Endothelial cell of umbilical vein (primary cell): ENCODE results near the gene OTUD3. TPM values are rescaled to one million over a fixed set of nuclear protein-coding genes. Genes with fewer than 3 reads are reported as not detected.

Experiments
- Bru-seq: library from RNA; stranded (reverse); fragments of 400-500 nt; gene quantifications from one replicate; lab custom pipeline; 2021; lab: Mats Ljungman, UMichigan
- BruChase-seq, 2 experiments: library from RNA; stranded (reverse); fragments of 400-500 nt; gene quantifications; one replicate each; lab custom pipeline; 2021; lab: Mats Ljungman, UMichigan
- BruUV-seq: library from RNA; stranded (reverse); fragments of 400-500 nt; replicated peaks from 2 replicates; lab custom pipeline; 2021; lab: Mats Ljungman, UMichigan
- CTCF ChIA-PET: fragments of 300-600, 350-600 bp; sonication (Branson Sonifier 250); formaldehyde crosslinking; loops from one replicate; lab custom pipeline; 2021; ENCODE audit warnings: antibody characterized with exemption, inconsistent platforms; lab: Charles Lee
- POLR2A ChIA-PET: fragments of 300-600, 350-600 bp; sonication (Branson Sonifier 250); formaldehyde crosslinking; loops from one replicate; lab custom pipeline; 2021; ENCODE audit warnings: antibody characterized with exemption, inconsistent platforms; lab: Charles Lee
- DNase-seq: peaks from one replicate; pipeline ENCODE4 v3.0.0-alpha.2; 2011; ENCODE audit warnings: low read depth, low spot score
- FAIRE-seq: peaks from 2 replicates; lab custom pipeline; 2011; peaks lifted over from hg19 to GRCh38; lab: Jason Lieb, UNC
- H2AFZ ChIP-seq: 2 replicates; pipeline ENCODE4 v1.6.0; 2012; ENCODE audit warnings: low read depth, low read length, control low read depth, inconsistent platforms
- H3K27ac ChIP-seq: 2 replicates; pipeline ENCODE4 v1.5.1; 2011; ENCODE audit warnings: low read depth, mild to moderate bottlenecking, control low read depth, low read length, moderate library complexity; ENCODE audit not compliant: insufficient read depth
- H3K27me3 ChIP-seq, 2 experiments: 2 replicates each; pipeline versions ENCODE4 v1.6.0 to v1.6.1; 2011; ENCODE audit warnings: low read length in 2 of 2, mixed read lengths in 1 of 2; ENCODE audit not compliant: control insufficient read depth in 2 of 2, insufficient read depth in 2 of 2
- H3K36me3 ChIP-seq, 2 experiments: 2 replicates in 1 of 2; 3 replicates in 1 of 2; pipeline ENCODE4 v1.5.1; 2011; ENCODE audit warnings: low read length in 2 of 2, mild to moderate bottlenecking in 1 of 2, moderate library complexity in 1 of 2; ENCODE audit not compliant: control insufficient read depth in 2 of 2, insufficient read depth in 2 of 2; ENCODE audit errors: extremely low read depth in 1 of 2
- H3K4me1 ChIP-seq: 3 replicates; pipeline ENCODE4 v1.5.1; 2011; ENCODE audit warnings: mild to moderate bottlenecking, low read length; ENCODE audit not compliant: control insufficient read depth, insufficient read depth; ENCODE audit errors: extremely low read depth
- H3K4me2 ChIP-seq: 2 replicates; pipeline ENCODE4 v1.6.1; 2011; ENCODE audit warnings: low read length, control low read depth, mixed read lengths; ENCODE audit not compliant: insufficient read depth
- H3K4me3 ChIP-seq, 3 experiments: fragments of 200-600 bp in 1 of 3; sonication (generic), shearing (Covaris generic) in 1 of 3; replicated peaks in 1 of 3; 2 replicates each; pipeline ENCODE4 v1.5.1; 2011 to 2016; ENCODE audit warnings: control low read depth in 3 of 3, low read length in 3 of 3, mild to moderate bottlenecking in 2 of 3, inconsistent platforms in 1 of 3, low read depth in 1 of 3, moderate library complexity in 1 of 3; ENCODE audit not compliant: insufficient read depth in 1 of 3
- H3K79me2 ChIP-seq: 2 replicates; pipeline ENCODE4 v1.6.0; 2012; ENCODE audit warnings: low read length, inconsistent platforms; ENCODE audit not compliant: control insufficient read depth, insufficient read depth
- H3K9ac ChIP-seq: replicated peaks from 2 replicates; pipeline ENCODE3; 2011; ENCODE audit warnings: low read length, control low read depth; ENCODE audit not compliant: insufficient read depth; ENCODE audit errors: extremely low read depth
- H3K9me1 ChIP-seq: replicated peaks from 3 replicates; pipeline ENCODE4 v1.6.0; 2011; ENCODE audit warnings: mild to moderate bottlenecking, low read length; ENCODE audit not compliant: control insufficient read depth, insufficient read depth; ENCODE audit errors: extremely low read depth
- H3K9me3 ChIP-seq: replicated peaks from 2 replicates; pipeline ENCODE4 v1.5.1; 2012; ENCODE audit warnings: low read length, inconsistent platforms; ENCODE audit not compliant: control insufficient read depth, insufficient read depth
- H4K20me1 ChIP-seq: replicated peaks from 2 replicates; pipeline ENCODE3; 2011; ENCODE audit warnings: mild to moderate bottlenecking, low read length; ENCODE audit not compliant: control insufficient read depth, insufficient read depth; ENCODE audit errors: extremely low read depth
- EZH2 ChIP-seq: IDR thresholded peaks from 2 replicates; pipeline ENCODE4 v1.6.1; 2012; ENCODE audit warnings: borderline replicate concordance, low read depth, mild to moderate bottlenecking, moderate library complexity, low read length, inconsistent platforms; ENCODE audit not compliant: severe bottlenecking
- FOS ChIP-seq: IDR thresholded peaks from 2 replicates; pipeline ENCODE4 v1.6.1; 2011; ENCODE audit warnings: mild to moderate bottlenecking, low read length, moderate library complexity, borderline replicate concordance; ENCODE audit not compliant: insufficient read depth
- JUN ChIP-seq: IDR thresholded peaks from 2 replicates; pipeline ENCODE4 v1.6.1; 2011; ENCODE audit warnings: borderline replicate concordance, low read depth; ENCODE audit not compliant: insufficient read length, insufficient read depth
- MYC ChIP-seq: IDR thresholded peaks from one replicate; pipeline ENCODE4 v1.6.1; 2011; ENCODE audit warnings: mild to moderate bottlenecking, low read depth, low read length
- POLR2A ChIP-seq: IDR thresholded peaks from 2 replicates; pipeline ENCODE4 v1.6.1; 2012; ENCODE audit warnings: low read depth, mild to moderate bottlenecking, control low read depth, low read length
- POLR2AphosphoS5 ChIP-seq: IDR thresholded peaks from 2 replicates; pipeline ENCODE4 v1.6.1; 2012; ENCODE audit warnings: low read depth, mild to moderate bottlenecking, control low read depth, low read length, moderate library complexity; ENCODE audit not compliant: insufficient read depth
- dilution Hi-C: fragments of 300-500 bp; cut with MboI; formaldehyde crosslinking; loops from one replicate; pipeline ENCODE4 v1.15.0; 2019; ENCODE audit warnings: low sequenced_read_pairs; ENCODE audit not compliant: extremely low pct_ligation_motif_present
- intact Hi-C: fragments of 100-400 bp; cut with micrococcal nuclease; formaldehyde crosslinking; loops from one replicate; pipeline ENCODE4 v1.10.0; 2022
- long read RNA-seq: library from polyadenylated mRNA; stranded (forward); transcript quantifications from one replicate; pipeline ENCODE4 v2.0.0, GENCODE V29; 2021
- polyA minus RNA-seq, 3 experiments: library from RNA; depleted of rRNA, polyadenylated mRNA; stranded (reverse); fragments of >200 nt; gene quantifications; 1 replicate in 1 of 3; 2 replicates in 2 of 3; pipeline ENCODE4 v1.2.3, GENCODE V29; 2011
- polyA plus RNA-seq, 4 experiments: library from polyadenylated mRNA; depleted of rRNA in 3 of 4; stranded (reverse) in 3 of 4; unstranded in 1 of 4; fragments of >200 nt; gene quantifications; 2 replicates each; pipeline versions ENCODE4 v1.2.1 to v1.2.3, GENCODE V29; 2011 to 2012; ENCODE audit warnings: missing spikeins in 1 of 4
- total RNA-seq: library from RNA; stranded (reverse); gene quantifications from 2 replicates; pipeline ENCODE4 v1.2.3, GENCODE V29; 2021
- TF ChIP-seq, protein P1 (sequence below): IDR thresholded peaks from 2 replicates; pipeline ENCODE4 v1.6.1; 2011; ENCODE audit not compliant: insufficient read depth, insufficient read length
- TF ChIP-seq, protein P2 (sequence below), 2 donors: IDR thresholded peaks; 1 replicate in 1 of 2; 2 replicates in 1 of 2; pipeline ENCODE4 v1.5.1; 2011; ENCODE audit warnings: low read length in 2 of 2, mild to moderate bottlenecking in 2 of 2, moderate library complexity in 2 of 2, control low read depth in 1 of 2, inconsistent platforms in 1 of 2, low read depth in 1 of 2; ENCODE audit not compliant: insufficient read depth in 1 of 2; ENCODE audit errors: extremely low read depth in 1 of 2

Gene OTUD3, protein sequence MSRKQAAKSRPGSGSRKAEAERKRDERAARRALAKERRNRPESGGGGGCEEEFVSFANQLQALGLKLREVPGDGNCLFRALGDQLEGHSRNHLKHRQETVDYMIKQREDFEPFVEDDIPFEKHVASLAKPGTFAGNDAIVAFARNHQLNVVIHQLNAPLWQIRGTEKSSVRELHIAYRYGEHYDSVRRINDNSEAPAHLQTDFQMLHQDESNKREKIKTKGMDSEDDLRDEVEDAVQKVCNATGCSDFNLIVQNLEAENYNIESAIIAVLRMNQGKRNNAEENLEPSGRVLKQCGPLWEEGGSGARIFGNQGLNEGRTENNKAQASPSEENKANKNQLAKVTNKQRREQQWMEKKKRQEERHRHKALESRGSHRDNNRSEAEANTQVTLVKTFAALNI
- total RNA-seq (8.1 and 10.6 TPM in 2 replicates), polyA plus RNA-seq (3.0 and 3.1 TPM in 2 replicates), polyA minus RNA-seq (5.9 and 9.8 TPM in 2 replicates), Bru-seq, nascent RNA (percentile 79 among the genes with signal in this experiment), BruChase-seq, experiment 1, labeled RNA remaining after a 6-hour chase (percentile 78 among the genes with signal in this experiment), BruChase-seq, experiment 2, labeled RNA remaining after a 2-hour chase (percentile 86 among the genes with signal in this experiment)
- polyA plus RNA-seq (2011; cell fraction: cytosol; rRNA removed) = 2.0 and 2.3 TPM in 2 replicates
- polyA plus RNA-seq (2011; cell fraction: nucleus; rRNA removed) = 11.6 and 12.2 TPM in 2 replicates
- polyA plus RNA-seq (2012) = 4.0 and 5.2 TPM in 2 replicates
- 3.3 TPM for polyA minus RNA-seq (2011; cell fraction: cytosol; rRNA and poly(A)+ RNA removed)
- 8.6 and 16.9 TPM in 2 replicates for polyA minus RNA-seq (2011; cell fraction: nucleus; rRNA and poly(A)+ RNA removed)
- long read RNA-seq, partial matches to known transcripts = 0 of 5 reads
- long read RNA-seq, other reads (novel, unspliced or antisense) = 5 of 5 reads

DNA sequence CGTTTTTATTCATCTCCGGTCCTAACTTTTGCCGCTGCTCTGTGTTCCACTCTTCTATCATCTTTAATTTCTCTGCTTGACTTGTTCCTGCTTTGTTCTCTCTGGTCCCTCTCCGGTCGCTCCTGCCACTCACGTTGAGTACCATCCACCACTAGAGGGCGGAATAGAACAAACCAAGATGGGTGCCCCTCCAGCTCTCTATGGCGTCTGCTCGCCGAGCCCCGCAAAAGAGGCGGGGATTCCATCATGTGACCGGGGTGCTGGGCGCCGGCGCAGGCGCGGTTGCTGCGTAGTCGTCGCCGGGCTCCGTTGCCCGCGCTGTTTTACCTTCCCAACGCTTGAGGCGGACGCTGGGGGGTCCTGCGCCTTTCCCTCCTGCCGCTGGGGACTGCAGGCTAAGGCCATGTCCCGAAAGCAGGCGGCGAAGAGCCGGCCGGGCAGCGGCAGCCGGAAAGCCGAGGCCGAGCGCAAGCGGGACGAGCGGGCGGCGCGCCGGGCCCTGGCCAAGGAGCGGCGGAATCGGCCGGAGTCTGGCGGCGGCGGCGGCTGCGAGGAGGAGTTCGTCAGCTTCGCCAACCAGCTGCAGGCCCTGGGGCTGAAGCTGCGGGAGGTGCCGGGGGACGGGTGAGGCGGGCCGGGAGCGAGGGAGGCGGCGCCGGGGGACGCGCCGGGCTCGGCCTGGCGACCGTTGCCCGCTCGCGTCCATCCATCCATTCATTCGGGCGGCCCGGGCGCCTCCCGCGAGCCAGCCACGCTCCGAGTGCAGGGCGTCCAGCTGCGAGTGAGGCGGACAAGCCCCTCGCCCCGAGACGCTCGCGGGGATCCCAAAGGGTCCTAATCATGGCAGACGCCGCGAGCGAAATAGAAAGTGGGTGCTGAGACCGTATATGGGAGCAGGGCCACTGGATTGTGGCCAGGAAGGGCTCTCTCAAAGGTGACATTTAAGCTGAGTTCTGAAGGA, at the start of gene OTUD3:
Gene OTUD3 (plus strand): TSS at position 285 of the 961 bp plus-strand sequence. CDS start 119 bp downstream, at position 404.
- TF ChIP-seq EZH2 (no peak), POLR2AphosphoS5 (peak; percentile 85), POLR2A (peak; percentile 70), JUN (no peak), FOS (no peak), MYC (no peak)
- TF ChIP-seq, protein P1, sequence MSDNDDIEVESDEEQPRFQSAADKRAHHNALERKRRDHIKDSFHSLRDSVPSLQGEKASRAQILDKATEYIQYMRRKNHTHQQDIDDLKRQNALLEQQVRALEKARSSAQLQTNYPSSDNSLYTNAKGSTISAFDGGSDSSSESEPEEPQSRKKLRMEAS = peak; percentile 94
- TF ChIP-seq, protein P2, sequence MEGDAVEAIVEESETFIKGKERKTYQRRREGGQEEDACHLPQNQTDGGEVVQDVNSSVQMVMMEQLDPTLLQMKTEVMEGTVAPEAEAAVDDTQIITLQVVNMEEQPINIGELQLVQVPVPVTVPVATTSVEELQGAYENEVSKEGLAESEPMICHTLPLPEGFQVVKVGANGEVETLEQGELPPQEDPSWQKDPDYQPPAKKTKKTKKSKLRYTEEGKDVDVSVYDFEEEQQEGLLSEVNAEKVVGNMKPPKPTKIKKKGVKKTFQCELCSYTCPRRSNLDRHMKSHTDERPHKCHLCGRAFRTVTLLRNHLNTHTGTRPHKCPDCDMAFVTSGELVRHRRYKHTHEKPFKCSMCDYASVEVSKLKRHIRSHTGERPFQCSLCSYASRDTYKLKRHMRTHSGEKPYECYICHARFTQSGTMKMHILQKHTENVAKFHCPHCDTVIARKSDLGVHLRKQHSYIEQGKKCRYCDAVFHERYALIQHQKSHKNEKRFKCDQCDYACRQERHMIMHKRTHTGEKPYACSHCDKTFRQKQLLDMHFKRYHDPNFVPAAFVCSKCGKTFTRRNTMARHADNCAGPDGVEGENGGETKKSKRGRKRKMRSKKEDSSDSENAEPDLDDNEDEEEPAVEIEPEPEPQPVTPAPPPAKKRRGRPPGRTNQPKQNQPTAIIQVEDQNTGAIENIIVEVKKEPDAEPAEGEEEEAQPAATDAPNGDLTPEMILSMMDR (IDR thresholded peaks at IDR 0.05; ENCODE audit: extremely low read depth in 1 of 2, insufficient read depth in 1 of 2, low read depth in 1 of 2, low read length in 2 of 2) = peak; percentile 87 to 98
- no peaks in the 10 kb centered on the region for H3K36me3 ChIP-seq
- H3K27me3 ChIP-seq = peaks cover 0 to 2% of the 10 kb centered on the region in 2 experiments
- peak within 1 kb of the TSS; percentile 99 for H3K4me2 ChIP-seq
- H3K4me3 ChIP-seq = peak within 1 kb of the TSS; percentile 71 to 97 (median 94)
- H3K79me2 ChIP-seq = peaks cover 42% of the 10 kb centered on the region
- peak; percentile 98 for DNase-seq
- POLR2A ChIA-PET = interaction anchor here (0.6 to 1.2 kb wide), 6 partner anchors 8 to 397 kb away, joined by 3 to 5 read pairs (median 4); partner anchors contain the start of gene CAPZB
- H3K4me1 ChIP-seq = peaks cover 15% of the 10 kb centered on the region
- H3K9me3 ChIP-seq = no peaks in the 10 kb centered on the region
- H3K9ac ChIP-seq = peak within 1 kb of the TSS; percentile 95
- intact Hi-C loops (loop anchor here (1.0 to 10.0 kb wide), 8 partner anchors 26 to 612 kb away; partner anchors contain the start of gene HTR6), dilution Hi-C loops (no loop called here)
- CTCF ChIA-PET = interaction anchor here (0.6 to 2.7 kb wide), 35 partner anchors 8 to 611 kb away, joined by 3 to 19 read pairs (median 4); no protein-coding TSS in a partner anchor
- peaks cover 5% of the 10 kb centered on the region for H4K20me1 ChIP-seq
- peak within 1 kb of the TSS; percentile 84 for H3K27ac ChIP-seq
- FAIRE-seq = peak; percentile 99
- H2AFZ ChIP-seq = peak within 1 kb of the TSS; percentile 94
- no peaks in the 10 kb centered on the region for H3K9me1 ChIP-seq
- BruUV-seq = no TSS peak
